ENCODE data around the gene SYTL2. TPM values are rescaled to one million over a fixed set of nuclear protein-coding genes. Genes with fewer than 3 reads are reported as not detected.

SYTL2 gene
- total RNA-seq, 3 donors from 2014 or later, result 10.1 to 189 (median 120) TPM

DNA sequence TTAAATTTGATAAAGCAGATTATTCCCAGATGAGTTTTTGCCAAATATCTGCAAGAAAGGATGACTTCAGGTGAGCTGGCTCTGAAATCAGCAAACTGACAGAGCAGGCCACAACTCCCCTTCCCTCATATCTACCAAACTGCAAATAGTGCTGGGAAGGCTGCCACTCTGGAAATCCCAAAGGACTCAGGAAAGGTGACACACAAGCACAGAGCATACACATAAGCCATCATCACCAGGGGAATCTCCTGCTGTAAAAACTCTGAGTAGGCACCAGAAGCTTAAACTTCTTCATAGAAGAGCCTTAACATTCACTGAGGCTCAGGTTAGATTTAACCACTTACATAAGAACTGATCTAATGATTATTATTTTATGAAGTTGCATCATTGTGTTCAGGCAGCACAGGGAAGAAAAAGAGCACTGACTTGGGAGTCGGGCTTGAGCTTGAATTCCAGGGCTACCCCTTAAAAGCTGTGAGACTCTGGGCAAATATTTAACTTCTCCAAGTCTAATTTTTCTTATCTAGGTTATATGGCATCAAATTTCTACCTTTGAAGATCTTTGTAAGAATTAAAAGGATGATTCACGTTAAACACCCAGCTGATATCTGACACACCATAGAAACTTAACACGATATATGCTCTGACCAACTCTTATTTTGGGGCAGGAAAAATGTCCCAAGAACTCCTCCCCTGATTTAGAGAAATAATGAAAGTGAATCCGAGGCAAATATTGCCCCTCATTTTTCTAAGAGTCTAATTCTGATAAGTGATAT lies 15.0 kb downstream of the SYTL2 start:
- DNase-seq (ENCODE audit: low spot score in 2 of 2), result no peak
- H3K4me3 ChIP-seq, result no peak overlapping the region

DNA sequence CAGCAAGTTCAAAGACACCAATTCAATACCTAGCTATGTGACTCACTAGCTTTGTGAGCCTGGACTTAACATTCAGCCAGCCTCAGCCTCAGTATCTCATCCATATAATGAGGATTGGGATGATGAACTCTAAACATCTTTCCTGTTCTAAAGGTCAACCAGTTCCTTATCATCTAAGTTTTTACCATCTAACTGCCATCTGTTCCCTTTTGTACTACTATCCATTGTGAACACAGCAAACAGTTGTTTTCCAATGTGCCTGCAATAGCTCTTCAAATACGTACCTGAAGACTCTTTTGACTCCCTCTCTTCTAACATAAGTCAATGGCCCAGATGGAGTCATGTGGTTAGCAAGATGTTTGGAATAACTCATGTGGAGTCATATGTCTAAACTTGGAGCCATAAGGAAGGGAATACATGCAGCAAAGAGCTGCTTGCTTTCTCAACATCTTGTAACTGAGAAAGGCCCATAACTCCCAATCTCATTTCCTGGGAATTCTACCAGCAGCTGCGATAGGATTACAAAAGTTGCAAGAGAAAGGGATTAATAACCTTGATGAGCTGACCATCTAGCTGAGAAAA lies 19.4 kb downstream of the SYTL2 start:
- intact Hi-C loops (cut with DNase I; ENCODE audit: low total_unique reads), result no loop called here
- Histone ChIP-seq H3K27ac (no peak overlapping the region), H3K4me3 (no peak overlapping the region), H3K9me3 (no peaks in the 10 kb centered on the region), H3K4me1 (no peaks in the 10 kb centered on the region), H3K27me3 (no peaks in the 10 kb centered on the region), H3K36me3 (no peaks in the 10 kb centered on the region)
- no peak for DNase-seq (ENCODE audit: low spot score in 2 of 2)
- TF ChIP-seq POLR2AphosphoS5 (IDR thresholded peaks at IDR 0.05) (no peak), POLR2A (IDR thresholded peaks at IDR 0.05) (no peak)
- TF ChIP-seq, protein P1, sequence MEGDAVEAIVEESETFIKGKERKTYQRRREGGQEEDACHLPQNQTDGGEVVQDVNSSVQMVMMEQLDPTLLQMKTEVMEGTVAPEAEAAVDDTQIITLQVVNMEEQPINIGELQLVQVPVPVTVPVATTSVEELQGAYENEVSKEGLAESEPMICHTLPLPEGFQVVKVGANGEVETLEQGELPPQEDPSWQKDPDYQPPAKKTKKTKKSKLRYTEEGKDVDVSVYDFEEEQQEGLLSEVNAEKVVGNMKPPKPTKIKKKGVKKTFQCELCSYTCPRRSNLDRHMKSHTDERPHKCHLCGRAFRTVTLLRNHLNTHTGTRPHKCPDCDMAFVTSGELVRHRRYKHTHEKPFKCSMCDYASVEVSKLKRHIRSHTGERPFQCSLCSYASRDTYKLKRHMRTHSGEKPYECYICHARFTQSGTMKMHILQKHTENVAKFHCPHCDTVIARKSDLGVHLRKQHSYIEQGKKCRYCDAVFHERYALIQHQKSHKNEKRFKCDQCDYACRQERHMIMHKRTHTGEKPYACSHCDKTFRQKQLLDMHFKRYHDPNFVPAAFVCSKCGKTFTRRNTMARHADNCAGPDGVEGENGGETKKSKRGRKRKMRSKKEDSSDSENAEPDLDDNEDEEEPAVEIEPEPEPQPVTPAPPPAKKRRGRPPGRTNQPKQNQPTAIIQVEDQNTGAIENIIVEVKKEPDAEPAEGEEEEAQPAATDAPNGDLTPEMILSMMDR (IDR thresholded peaks at IDR 0.05), result no peak

More for the DNA sequence above, 15.0 kb downstream of the SYTL2 start:
- TF ChIP-seq POLR2AphosphoS5 (IDR thresholded peaks at IDR 0.05) (no peak), POLR2A (IDR thresholded peaks at IDR 0.05) (no peak)
- TF ChIP-seq, protein P1 (IDR thresholded peaks at IDR 0.05), result no peak
- Histone ChIP-seq H3K27me3 (no peaks in the 10 kb centered on the region), H3K9me3 (no peaks in the 10 kb centered on the region), H3K4me1 (no peaks in the 10 kb centered on the region), H3K36me3 (no peaks in the 10 kb centered on the region), H3K27ac (no peak overlapping the region)
- intact Hi-C loops (cut with DNase I; ENCODE audit: low total_unique reads), result no loop called here

DNA sequence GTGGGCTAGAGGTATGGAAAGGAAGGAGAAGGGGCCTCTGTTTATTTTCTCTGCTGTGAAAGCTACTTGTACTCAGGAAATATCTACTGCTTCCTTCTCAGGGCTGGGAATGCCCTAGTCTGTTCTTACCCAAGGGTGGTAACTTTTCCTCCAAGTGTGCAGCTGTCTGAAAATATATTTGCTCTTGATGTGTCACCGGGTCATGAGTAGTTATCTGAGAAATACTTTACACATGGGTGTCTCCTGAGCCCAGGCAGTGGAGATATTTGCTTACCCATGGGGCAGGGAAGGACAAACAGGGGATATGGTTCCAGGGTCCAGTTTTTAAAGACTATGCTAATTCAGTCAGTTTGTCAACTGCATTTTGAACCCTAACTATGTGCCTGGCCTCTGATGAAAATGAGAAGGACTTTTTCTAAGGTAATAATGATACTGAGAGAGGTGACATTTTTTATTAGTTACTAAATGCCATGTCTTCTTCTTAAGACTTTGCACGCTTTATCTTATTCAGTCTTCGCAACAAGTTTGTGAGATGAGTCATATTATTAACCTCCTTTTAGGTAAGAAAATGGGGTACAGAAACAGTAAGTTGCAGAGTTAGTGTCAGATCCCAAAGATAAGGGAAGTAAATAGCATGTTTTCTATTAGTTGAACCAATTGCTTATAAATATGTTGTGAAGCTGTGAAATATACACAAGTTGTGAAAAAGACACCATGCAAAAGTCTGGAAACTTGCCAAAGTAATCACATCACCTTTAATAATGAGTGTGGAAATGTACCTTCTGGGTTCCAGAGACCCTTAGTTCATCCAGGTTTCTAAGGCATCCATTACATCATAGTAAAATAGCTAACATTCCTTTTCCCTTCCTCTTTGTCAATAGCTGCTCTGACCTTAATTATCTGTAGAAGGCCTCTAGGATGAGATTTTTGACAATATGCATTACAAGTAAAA lies 22.9 kb downstream of the SYTL2 start:
- DNase-seq (ENCODE audit: low spot score in 2 of 2), result no peak
- no peaks in the 10 kb centered on the region for H3K27me3 ChIP-seq
- no peak overlapping the region for H3K4me3 ChIP-seq
- TF ChIP-seq POLR2A (IDR thresholded peaks at IDR 0.05), result no peak
- no peak for TF ChIP-seq POLR2AphosphoS5 (IDR thresholded peaks at IDR 0.05)
- TF ChIP-seq, protein P1 (IDR thresholded peaks at IDR 0.05), result no peak
- no peaks in the 10 kb centered on the region for H3K4me1 ChIP-seq
- H3K27ac ChIP-seq, result no peak overlapping the region
- intact Hi-C loops (cut with DNase I; ENCODE audit: low total_unique reads), result no loop called here
- H3K9me3 ChIP-seq, result no peaks in the 10 kb centered on the region
- no peaks in the 10 kb centered on the region for H3K36me3 ChIP-seq

DNA sequence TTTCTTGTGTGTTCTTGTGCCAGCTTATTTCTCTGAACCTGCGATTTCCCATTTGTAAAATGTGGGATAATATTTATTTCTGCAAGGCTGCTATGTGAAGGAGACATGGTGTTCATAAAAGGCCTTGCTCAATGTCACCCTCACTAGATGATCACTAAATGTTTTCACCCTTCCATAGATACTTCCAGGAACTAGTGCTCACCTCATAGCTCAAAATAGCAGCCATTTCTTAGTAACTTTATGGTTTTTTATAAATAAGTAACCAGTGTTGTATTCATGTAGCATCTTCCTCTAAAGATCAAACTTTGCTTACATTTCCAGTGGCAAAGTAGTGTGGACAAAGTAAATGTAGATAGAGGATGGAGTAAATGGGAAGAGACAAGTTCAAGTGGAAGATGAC lies 23.8 kb downstream of the SYTL2 start:
- intact Hi-C loops (cut with DNase I; ENCODE audit: low total_unique reads), result no loop called here
- Histone ChIP-seq H3K36me3 (no peaks in the 10 kb centered on the region), H3K9me3 (no peaks in the 10 kb centered on the region), H3K27ac (no peak overlapping the region), H3K4me1 (no peaks in the 10 kb centered on the region), H3K27me3 (no peaks in the 10 kb centered on the region), H3K4me3 (no peak overlapping the region)
- TF ChIP-seq, protein P1 (IDR thresholded peaks at IDR 0.05), result no peak
- TF ChIP-seq POLR2A (IDR thresholded peaks at IDR 0.05) (no peak), POLR2AphosphoS5 (IDR thresholded peaks at IDR 0.05) (no peak)
- no peak for DNase-seq (ENCODE audit: low spot score in 2 of 2)

All from breast epithelium (tissue), 4 donors.